GDM1 (cell line): Measurements from ENCODE around the gene ZNF283.
A peak's percentile ranks its signal among the peaks of the same experiment; 100 is the strongest.
"Not testable (repeated sequence)": the region's sequence is repeated elsewhere in the genome, so short reads cannot be mapped to it uniquely, and the experiment has no call there.

ENCODE experiments used
- DNase-seq: peaks from one replicate; lab custom pipeline; 2025; lab: John Stamatoyannopoulos, UW

ZNF283 gene

DNA sequence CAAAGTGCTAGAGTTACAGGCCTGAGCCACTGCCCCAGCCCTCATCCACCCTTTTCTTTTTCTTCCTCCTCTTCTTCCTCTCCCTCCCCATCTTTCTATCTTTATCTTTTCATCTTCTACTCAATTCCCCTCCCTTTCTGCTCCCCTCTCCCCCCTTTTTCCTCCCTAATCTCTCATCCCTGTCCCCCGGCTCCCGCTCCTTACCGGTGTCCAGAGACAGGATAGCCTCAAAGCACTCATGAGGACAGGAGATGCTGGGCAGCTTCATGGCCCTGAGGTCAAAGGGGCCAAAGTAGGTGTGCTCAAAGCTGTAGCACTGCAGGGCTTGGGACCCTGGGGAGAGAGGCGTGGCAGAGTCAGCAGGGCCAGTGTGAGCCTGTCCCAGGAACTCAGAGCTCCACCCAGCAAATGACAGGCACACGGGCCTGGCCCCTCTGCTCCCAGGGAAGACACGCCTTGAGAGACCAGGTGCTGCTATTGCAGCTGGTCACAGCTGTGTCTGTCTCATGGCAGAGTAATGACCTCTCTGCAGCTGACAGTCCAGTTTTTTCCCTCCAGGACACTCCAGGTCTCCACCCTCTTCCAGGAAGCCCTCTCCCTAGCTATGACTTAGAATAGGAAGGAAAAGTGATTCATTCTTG is 27.5 kb upstream of the ZNF283 start:
- DNase-seq: no peak

DNA sequence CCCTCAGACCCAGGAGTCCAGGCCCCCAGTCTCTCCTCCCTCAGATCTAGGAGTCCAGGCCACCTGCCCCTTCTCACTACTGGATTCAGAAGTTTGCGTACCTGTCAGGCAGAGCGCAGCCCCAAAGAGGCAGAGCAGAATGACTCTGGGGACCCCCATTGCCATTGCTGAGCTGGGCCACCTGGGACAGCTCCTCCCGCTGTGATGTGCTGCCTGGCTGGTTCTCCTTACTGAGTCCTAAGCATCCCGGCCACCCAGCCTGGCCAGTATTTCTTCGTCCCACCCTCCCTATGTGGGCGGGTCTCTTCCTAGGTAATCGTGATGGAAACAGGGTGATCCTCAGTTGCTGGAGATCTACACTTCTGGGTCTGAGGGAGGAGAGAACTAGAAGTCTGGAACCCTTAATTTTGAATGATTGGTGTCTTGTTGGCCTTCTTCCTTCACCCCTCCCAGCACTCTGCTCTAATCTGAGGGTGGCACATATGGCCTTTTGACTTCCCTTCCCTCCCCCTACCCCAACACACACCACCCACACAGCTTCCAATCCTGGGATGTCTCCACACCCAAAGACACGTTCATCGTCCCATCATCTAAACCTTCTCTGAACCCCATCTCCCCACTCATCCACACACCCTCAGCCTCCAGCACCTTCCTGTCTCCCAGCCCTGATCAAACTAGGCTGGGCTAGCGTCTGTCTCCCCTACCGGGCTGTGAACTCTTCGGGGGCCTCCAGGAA is 24.7 kb upstream of the ZNF283 start, which contains the start of gene LYPD5:
Gene LYPD5, minus strand, starts transcription at position 232 of the 736 bp plus-strand sequence. Its CDS starts 67 bp downstream, at position 165.
- DNase-seq: no peak

DNA sequence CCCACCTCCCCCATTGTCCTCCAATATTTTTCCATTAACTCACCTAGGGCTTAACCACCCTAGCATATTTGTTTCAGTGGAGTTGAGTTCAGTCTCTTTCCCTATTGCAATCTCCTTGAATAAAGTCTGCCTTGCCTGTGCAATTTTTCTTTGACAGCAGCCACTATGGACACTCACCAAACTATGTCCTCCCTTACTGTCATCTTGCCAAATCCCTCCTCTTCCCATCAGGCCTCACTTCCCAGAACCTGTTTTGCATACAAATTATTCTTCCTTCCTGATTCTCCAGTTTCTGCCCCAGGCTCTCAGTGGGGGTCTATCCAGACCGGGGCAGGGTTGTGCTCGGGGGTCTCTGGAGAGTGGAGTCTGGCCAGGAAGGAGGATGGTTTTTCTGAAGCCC is 22.7 kb upstream of the ZNF283 start:
- no peak for DNase-seq

DNA sequence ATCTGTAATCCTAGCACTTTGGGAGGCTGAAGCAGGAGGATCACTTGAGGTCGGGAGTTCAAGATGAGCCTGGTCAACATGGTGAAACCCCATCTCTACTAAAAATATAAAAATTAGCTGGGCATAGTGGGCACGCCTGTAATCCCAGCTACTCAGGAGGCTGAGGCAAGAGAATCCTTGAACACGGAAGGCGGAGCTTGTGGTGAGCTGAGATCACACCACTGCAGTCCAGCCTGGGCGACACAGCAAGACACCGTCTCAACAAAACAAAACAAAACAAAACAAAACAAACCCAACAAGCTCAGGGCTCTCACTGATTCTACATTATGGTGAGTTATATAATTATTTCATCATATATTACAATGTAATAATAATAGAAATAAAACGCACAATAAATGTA is 20.7 kb upstream of the ZNF283 start:
- not testable (repeated sequence) for DNase-seq

DNA sequence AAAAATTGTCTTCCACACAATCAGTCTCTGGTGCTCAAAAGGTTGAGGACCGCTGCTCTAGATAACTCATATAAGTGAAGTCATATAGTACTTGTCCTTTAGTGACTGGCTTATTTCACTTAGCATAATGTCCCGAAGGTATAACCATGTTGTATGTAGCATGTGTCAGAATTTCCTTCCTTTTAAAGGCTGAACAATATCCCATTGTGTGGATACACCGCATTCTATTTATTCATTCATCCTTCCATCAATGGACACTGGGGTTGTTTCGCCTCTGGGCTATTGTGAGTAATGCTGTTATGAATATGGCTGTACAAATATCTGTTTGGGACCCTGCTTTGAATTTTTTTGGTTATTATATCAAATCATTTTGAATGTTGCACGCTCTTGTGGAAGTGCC is 20.3 kb upstream of the ZNF283 start:
- no peak for DNase-seq

DNA sequence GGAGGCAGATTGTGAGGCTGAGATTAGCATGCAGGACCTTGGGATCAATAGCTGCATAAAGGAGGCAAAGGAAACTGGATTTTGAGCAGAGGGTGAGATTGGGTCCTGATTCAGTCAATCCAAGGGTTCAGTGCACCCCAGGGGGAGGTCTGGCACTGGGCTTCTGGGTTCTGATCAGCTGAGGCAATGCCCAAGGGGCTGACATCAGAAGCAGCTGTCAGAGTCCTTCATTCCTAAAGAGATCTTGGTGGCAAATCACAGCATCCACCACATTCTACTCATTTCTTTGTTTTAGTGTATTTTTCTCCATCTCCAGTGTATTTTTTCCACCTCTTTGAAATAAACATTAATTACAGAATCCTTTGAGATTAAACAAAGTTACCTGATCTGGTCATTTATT is 19.5 kb upstream of the ZNF283 start:
- no peak for DNase-seq

DNA sequence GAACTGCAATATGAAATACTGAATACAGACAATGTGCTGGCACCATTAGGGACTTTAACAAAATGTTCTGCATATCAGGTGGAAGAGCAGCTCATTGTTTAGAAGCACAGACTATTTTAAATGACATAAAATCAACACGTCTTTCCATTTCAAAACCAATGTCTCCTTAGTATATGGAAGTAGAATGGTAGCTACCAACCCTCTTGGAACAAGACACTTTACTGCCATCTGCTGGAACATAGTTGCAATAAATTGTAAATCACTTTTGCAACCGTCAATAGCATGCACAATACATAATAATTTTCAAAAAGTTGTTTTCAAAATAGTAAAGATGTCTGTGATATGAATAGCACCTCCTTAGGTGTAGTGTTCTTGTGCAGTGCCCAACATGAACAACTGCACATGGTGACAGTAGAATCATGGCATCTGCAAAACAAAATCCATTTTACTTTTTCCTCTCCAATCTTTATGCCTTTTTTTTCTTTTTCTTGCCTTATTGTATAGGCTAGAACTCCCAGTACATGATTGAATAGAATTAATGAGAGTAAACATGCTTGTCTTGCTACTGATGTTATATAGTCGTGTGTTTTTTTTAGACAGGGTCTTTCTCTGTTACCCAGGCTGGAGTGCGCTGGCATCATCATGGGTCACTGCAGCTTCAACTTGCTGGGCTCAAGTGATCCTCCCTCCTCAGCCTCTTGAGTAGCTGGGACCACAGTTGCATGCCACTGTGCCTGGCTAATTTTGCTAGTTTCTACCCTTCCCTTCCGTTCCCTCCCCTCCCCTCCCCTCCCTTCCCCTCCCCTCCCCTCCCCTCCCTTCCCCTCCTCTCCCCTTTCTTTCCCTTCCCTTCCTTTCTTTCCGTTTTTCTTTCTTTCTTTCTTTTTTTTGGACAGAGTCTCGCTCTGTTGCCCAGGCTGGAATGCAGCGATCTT is 17.1 kb upstream of the ZNF283 start:
- DNase-seq: peak; percentile 15

DNA sequence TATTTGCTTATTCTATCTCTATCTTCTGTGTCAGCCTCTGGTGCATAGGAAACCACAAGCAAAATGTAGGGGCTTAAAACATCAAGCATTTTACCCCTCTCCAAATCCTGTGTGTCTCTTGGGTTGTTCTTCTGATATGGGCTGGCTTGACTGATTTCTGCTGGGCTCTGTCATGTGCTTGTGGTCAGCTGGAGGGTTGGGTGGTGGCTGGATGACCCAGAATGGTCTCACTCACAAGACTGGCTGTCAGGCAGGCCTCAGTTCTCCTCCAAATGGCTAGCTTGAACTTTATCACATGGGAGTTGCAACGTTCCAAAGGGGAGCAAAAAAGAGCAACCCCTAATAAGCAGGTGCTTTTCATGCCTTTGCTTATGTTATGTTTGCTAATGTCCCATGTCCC is 15.3 kb upstream of the ZNF283 start:
- no peak for DNase-seq

DNA sequence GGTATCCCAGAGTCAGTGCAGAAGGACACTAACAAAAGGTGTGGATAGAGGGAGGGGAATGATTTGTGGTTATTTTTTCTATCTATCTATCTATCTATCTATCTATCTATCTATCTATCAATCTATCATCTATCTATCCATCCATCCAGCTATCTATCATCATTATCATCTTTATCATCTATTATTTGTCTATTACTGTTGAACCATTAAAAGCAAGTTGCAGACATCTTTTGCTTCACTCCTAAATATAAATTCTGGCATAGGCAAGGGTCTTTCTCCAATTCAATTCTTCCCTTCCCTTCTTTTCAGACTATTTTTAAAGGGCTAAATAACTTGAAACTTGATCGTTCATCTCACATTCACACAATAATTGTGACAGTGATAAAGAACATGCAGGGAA is 14.9 kb upstream of the ZNF283 start:
- DNase-seq: no peak

DNA sequence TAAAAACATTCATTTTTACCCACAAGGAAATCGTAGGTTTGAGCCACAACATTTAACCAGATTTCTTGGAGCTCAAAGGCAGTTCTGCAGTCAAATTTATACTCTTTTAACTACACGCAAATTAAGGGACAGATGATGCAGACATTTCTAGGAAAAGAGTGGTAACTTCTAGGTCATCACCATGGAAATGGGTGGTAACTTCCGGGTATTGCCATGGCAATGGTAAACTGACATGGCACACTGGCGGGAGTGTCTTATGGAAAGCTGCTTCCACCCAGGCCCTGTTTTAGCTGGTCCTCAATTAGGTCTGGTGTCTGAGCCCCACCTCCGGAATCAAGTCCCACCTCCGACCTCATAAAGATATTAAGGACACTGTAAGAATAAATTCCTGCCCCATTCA is 14.4 kb upstream of the ZNF283 start:
- no peak for DNase-seq

DNA sequence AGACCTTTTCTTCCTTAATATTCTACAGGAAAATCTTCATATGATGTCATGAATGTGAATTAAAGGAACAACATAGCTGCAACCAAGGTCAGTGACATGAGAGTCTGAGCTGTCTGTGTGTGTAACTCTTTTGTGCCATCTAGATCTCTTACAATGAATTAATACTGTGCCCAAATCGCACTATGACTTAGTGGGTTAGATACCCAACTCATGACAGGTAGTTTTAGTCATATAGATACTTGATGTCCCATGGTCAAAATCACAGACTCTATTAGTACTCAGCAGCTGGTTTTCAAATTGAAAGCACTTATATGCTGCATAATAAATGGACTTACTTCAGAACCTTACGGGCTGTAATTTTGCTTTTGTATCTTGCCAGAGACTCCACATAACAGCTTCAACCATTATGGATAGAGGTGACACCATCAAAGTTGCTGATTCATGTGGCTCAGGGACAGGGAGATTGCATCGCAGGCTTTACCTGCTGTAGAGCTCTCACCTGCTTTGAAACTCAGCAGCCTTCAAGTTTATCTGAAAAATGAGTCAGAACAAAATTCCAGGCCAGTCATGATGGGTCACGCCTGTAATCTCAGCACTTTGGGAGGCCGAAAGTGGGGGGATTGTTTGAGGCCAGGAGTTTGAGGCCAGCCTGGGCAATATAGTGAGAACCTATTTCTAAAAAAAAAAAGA is 12.3 kb upstream of the ZNF283 start:
- DNase-seq: no peak

DNA sequence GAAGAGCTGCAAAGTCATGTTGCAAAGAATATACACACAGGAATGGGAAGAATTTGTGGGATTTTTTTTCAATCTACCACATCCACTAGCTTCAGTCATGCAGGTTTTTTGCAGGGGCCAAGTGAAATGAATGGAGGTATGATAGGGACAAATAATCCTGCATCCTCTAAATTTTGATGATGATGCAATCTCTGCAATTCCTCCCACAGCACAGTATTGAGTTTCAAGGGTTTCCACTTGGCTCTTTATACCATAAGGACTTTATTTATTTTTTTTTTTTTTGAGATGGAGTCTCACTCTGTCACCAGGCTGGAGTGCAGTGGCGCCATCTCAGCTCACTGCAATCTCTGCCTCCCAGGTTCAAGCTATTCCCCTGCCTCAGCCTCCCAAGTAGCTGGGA is 9.7 kb upstream of the ZNF283 start:
- DNase-seq: not testable (repeated sequence)

DNA sequence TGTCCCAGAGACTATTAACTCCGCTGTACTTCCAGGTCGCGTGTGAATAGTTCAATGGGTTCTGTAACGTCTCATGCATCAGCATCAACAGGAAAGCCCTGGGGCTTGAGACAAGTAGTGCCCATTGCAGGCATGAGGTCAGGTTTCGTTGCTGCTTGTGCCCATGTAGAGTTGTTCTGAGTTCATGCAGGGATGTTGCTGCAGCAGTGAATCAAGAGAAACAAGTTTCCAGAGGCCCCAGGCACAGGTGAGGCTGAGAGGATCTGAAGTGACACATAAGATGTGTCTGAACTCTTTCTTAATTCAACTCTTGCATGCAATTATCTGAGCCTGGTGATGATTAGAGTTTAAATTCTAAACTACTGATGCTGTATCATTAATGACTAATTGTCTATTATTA is 8.6 kb upstream of the ZNF283 start:
- DNase-seq: no peak

DNA sequence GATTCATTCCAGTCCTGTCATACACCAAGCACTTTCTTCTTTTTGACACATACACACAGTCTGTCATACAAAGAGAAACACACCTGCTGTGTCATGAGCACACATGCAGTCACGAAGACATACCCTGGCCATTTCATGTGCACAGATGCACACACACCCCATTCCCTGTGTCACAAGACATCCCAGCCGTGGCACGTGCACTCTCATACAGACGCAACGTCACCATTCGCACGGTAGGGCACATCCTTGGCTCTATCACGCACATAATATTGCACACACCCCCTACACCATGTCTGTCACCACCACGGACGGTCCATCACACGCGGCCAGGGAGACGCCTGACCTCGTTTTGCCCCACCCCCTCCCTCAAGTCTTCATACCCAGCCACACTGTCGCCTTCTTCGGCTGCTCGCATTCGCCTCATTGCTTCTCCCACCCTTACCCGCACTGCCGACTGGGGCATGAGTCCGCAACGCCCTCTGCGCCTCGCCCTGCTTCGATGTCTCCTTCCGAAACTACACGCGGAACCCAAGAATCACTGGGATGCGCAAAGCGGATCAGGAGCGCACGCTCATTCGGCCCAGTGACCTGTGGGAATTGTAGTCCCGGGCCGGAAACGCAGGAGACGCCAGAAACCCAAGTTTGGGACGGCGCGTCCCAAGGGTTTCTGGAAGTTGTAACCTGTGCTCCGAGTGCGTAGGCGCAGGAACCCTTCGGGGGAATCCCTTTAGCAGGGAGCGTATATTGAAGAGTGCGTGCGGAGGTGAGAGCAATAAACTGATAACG is 6.8 kb upstream of the ZNF283 start:
- no peak for DNase-seq

DNA sequence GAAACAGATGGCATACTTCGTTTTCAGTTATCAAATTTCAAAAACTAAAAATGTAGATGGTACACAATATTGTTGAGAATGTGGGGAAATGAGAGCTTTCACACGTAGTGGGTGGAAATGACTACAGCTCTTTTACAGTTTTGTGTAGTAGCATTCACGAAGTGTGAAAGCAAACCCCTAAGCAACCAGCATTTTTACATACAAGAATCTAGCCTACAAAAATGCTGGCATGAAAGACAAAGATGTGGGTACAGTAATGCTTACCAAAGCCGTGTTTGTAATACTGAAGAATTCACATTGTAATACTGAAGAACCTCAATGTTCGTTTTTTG is 6.3 kb upstream of the ZNF283 start:
- no peak for DNase-seq

DNA sequence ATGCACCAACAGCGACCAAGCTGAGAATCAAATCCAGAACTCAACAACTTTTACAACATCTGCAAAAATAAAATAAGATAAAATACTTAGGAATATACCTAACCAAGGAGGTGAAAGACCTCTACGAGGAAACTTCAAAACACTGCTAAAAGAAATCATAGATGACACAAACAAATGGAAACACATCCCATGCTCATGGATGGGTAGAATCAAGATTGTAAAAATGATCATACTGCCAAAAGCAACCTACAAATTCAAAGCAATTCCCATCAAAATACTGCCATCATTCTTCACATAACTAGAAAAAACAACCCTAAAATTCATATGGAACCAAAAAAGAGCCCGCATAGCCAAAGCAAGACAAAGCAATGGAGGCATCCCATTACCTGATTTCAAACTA is 3.3 kb upstream of the ZNF283 start:
- not testable (repeated sequence) for DNase-seq

DNA sequence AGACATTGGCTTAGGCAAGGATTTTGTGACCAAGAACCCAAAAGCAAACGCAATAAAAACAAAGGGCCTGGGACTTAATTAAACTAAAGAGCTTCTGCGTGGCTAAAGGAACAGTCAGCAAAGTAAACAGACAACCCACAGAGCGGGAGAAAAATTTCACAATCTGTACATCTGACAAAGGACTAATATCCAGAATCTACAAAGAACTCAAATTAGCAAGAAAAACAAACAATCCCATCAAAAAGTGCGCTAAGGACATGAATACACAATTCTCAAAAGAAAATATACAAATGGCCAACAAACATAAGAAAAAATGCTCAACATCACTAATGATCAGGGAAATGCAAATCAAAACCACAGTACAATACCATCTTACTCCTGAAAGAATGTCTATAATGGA is 2.5 kb upstream of the ZNF283 start:
- DNase-seq: not testable (repeated sequence)

DNA sequence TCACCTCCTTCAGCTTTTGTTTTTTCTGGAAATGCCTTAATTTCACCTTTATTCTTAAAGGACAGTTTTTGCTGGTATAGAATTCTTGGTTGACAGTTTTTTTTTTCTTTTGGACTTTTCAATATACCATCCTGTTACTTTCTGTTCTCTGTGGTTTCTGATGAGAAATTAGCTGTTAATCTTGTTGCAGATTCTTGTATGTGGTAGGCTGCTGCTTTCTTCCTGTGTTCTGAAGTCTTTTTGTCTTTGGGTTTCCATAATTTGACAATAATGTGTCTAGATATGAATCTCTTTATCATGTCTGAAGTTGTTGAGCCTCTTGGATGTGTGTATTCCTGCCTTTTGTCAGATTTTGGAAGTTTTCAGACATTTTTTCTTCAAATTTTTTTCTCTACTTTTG is 12.0 kb downstream of the ZNF283 start:
- DNase-seq: no peak

DNA sequence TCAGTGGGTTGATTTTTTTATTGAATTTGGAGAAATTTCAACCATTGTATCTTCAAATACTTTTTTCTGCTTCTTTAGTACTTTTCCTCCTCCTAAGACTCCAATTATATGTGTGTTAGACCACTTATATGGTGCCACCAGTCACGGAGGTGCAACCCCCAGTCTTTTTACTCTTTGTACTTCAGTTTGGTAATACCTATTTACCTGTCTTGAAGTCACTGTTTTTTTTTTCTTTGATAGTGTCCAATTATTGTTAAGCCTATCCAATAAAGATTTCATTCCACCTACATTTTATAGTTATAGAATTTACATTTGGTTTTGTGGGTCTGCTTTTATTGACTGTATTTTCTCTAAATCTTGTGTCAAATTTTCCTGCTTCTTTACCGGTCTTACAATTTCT is 14.9 kb downstream of the ZNF283 start:
- no peak for DNase-seq

DNA sequence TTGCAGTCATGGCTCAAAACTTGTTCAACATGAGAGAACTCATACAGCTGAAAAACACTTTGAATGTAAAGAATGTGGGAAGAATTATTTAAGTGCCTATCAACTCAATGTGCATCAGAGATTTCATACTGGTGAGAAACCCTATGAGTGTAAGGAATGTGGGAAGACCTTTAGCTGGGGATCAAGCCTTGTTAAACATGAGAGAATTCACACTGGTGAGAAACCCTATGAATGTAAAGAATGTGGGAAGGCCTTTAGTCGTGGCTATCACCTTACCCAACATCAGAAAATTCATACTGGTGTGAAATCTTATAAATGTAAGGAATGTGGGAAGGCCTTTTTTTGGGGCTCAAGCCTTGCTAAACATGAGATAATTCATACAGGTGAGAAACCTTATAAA is 20.1 kb downstream of the ZNF283 start:
- no peak for DNase-seq

DNA sequence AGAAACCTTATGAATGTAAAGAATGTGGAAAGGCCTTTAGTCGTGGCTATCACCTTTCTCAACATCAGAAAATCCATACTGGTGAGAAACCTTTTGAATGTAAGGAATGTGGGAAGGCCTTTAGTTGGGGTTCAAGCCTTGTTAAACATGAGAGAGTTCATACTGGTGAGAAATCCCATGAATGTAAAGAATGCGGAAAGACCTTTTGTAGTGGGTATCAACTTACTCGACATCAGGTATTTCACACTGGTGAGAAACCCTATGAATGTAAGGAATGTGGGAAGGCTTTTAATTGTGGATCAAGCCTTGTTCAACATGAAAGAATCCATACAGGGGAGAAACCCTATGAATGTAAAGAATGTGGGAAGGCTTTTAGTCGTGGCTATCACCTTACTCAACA is 20.8 kb downstream of the ZNF283 start:
- DNase-seq: no peak
